Coronary artery (tissue), 2 donors: ENCODE results near the gene CDT1.

Experiments used
- DNase-seq: peaks from one replicate; pipeline ENCODE4 v3.0.0-alpha.2; 2017; ENCODE audit warnings: low spot score
- H3K27ac ChIP-seq, 2 donors: fragments of 200-600 bp; sonication (generic); one replicate each; pipeline ENCODE4 v1.5.1; 2016 to 2019
- H3K4me3 ChIP-seq: fragments of 200-600 bp; sonication (generic); 2 replicates; pipeline ENCODE4 v1.5.1; 2016; ENCODE audit warnings: mild to moderate bottlenecking, moderate library complexity
- TF ChIP-seq, protein P1 (sequence below): fragments of 200-600 bp; sonication (generic); IDR thresholded peaks from one replicate; pipeline ENCODE4 v1.5.1; 2019; ENCODE audit warnings: antibody characterized with exemption

CDT1 gene

GRCh38 chr16:88780142-88781062 lies 23.2 kb upstream of the CDT1 start:
- DNase-seq: no peak
- Histone ChIP-seq H3K4me3 (no peak overlapping the region), H3K27ac (peak overlapping the region in 1 of 2 donors; percentile 35)
- TF ChIP-seq, protein P1, sequence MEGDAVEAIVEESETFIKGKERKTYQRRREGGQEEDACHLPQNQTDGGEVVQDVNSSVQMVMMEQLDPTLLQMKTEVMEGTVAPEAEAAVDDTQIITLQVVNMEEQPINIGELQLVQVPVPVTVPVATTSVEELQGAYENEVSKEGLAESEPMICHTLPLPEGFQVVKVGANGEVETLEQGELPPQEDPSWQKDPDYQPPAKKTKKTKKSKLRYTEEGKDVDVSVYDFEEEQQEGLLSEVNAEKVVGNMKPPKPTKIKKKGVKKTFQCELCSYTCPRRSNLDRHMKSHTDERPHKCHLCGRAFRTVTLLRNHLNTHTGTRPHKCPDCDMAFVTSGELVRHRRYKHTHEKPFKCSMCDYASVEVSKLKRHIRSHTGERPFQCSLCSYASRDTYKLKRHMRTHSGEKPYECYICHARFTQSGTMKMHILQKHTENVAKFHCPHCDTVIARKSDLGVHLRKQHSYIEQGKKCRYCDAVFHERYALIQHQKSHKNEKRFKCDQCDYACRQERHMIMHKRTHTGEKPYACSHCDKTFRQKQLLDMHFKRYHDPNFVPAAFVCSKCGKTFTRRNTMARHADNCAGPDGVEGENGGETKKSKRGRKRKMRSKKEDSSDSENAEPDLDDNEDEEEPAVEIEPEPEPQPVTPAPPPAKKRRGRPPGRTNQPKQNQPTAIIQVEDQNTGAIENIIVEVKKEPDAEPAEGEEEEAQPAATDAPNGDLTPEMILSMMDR: no peak

GRCh38 chr16:88781140-88782077 lies 22.2 kb upstream of the CDT1 start:
- H3K4me3 ChIP-seq: peak overlapping the region; percentile 26
- DNase-seq: no peak
- H3K27ac ChIP-seq: peak overlapping the region in 1 of 2 donors; percentile 97
- TF ChIP-seq, protein P1: no peak

DNA sequence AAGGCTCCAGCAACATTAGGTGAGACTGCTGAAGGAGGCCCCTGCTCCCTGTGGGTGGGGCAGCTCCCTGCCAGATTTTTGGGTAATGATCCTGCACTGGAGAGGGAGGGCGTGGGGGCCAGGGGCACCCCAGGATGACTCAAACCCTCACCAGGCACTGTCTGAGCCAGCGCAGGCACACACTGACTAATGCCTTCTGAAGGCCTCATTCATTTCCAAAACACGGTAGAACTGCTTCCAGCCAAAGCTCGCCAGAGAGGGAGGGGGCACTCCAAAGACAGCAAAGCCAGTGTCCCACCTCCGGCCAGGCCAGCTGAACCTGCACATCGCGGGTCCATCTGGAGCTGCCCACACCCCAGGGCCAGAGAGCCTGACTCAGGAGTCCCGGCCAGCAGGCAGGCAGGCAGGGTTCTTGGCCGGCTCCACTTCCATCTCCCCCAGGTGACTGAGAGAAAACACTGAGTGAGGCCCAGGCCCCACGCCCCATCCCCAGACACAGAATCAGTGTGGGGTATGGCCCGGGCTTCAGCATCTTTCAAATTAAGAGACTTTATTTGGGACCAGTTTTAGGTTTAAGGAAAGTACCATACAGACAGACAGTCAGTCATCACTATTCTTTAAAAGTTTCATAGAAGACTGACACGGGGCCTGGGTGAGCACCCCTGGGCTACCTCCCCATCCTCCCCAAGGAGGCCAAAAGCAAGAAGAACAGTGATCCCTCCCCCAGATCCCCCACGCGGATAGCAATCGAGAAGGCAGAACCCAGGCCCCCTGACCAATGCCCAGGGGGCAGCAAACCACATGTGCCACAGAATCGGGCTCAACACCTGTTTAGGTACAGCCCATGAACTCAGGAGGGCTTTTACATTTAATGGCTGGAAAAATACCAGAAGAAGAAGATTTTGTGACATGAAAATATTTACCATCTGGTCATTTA lies 20.9 kb upstream of the CDT1 start:
- DNase-seq: no peak
- TF ChIP-seq, protein P1: no peak
- Histone ChIP-seq H3K27ac (peak overlapping the region; percentile 65 to 97), H3K4me3 (peak overlapping the region; percentile 96)

GRCh38 chr16:88783391-88784073 lies 20.1 kb upstream of the CDT1 start:
- Histone ChIP-seq H3K27ac (peak overlapping the region; percentile 65 to 97), H3K4me3 (peak overlapping the region; percentile 96)
- TF ChIP-seq, protein P1: no peak
- DNase-seq: no peak

DNA sequence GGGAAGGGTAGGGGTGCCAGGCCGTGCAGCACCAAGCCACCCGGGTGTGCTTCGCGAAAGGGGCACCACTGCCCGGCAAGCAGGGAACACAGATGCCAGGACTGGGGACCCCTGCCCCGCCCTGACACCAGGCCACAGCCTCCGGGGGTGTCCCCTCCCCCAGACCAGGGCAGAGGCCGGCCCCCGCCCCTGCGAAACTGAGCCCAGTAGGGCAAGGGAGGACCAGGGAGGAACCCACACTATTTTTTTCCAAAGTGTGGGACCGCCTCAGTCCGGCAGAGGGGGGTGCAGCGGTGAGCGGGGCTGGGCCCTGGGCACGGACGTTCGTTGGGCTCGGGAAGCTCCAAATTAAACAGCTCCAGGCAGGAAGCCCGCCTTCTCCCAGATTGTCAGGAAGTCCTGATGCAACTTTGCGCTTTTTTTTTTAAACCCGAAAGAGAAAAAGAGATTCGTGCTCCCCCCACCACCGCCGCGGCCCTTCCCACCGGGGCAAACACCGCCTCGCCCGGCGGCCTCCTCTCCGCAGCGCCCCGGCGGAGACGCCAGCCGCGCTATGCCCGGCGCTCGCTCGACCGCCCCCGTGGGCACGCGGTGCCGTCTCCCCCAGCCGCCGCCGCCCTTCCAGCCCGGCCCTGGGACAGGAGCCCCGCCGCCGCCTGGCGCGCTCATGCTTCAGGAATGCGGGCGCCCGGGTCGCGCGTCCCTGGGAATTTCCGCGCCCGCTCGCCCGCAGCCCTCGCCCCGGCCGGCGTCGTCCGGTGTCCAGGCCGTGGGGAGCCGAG lies 19.3 kb upstream of the CDT1 start:
- Histone ChIP-seq H3K27ac (peak overlapping the region; percentile 65 to 97), H3K4me3 (peak overlapping the region; percentile 96)
- TF ChIP-seq, protein P1: peak; percentile 32
- peak; percentile 87 for DNase-seq
